Muscle of arm (tissue), 12 donors: Measurements from ENCODE around the gene SEC61A2. TPM values are rescaled to one million over a fixed set of nuclear protein-coding genes. Genes with fewer than 3 reads are reported as not detected.
"Not testable (repeated sequence)": the region's sequence is repeated elsewhere in the genome, so short reads cannot be mapped to it uniquely, and the experiment has no call there.

Source experiments
- DNase-seq: peaks from one replicate; pipeline ENCODE4 v3.0.0-alpha.2; 2013
- polyA plus RNA-seq, 12 donors: library from polyadenylated mRNA; unstranded; fragments of 120-200 nt; gene quantifications; one replicate each; pipeline ENCODE4 v1.2.1, GENCODE V29; 2013; ENCODE audit not compliant: insufficient read length in 12 of 12

SEC61A2 gene
- polyA plus RNA-seq, 12 donors = 8.9 to 24.3 (median 12.9) TPM; not detected in 1

DNA sequence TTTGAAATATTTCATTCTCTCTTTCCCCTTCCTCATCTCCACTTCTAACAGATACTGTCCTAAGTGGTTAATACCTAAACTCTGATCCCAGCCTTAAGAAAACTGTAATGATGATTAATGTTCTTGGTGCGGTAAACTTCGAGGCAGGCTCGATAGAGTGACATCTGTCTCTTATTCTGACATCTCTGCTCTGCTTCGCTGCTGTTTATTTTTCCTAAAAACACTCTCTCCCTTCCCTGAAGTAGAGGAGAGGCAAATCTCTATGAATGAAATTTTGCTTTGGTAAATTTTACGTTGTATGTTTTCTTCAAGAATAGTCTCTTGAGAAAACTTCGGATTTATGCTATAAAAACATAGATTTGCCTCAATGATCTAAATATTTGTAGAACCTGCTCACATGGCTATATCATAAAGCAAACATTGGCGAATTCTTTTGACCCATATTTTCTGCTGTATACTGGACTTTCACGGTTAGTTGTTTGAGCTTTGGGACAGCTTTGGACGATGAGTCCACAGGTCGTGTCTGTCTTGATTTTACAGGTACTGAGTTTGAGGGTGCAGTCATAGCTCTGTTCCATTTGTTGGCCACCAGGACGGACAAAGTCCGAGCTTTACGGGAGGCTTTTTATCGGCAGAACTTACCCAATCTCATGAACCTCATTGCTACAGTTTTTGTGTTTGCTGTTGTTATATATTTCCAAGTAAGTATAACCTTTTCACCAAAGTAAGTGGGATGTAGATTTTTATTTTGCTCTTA, 27.1 kb downstream of the SEC61A2 start:
- no peak for DNase-seq

DNA sequence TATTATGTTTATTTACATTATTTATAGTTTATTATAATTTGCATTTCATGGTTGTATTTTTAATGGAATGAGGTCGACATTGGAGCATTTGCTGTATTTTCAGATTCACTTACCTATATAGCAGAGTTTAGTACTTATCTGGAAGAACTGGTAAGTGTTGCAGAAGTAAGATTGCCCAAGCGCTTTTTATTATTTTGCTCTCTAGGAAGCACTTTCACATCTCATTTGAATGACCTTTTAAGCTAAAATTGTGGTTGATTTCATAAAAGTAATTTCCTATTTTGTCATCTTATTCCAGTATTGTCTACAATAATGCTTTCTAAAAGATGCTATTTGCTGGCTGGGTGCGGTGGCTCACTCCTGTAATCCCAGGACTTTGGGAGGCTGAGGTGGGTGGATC, 28.6 kb downstream of the SEC61A2 start:
- no peak for DNase-seq

DNA sequence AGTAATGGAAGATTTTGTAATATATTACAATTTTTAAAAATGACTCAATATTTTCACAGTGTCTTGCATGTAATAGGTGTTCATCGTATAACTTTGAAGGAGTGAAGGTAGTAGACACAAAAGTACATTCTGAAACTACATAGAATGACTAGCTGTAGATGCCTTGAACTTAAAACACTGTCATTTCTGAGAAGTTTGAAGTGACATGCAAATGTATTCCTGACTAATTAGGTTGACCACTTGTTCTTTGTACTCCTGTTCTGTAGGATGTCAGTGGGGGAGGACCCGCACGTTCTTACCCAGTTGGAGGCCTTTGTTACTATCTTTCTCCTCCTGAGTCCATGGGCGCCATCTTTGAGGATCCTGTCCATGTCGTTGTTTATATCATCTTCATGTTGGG, 31.2 kb downstream of the SEC61A2 start:
- no peak for DNase-seq

DNA sequence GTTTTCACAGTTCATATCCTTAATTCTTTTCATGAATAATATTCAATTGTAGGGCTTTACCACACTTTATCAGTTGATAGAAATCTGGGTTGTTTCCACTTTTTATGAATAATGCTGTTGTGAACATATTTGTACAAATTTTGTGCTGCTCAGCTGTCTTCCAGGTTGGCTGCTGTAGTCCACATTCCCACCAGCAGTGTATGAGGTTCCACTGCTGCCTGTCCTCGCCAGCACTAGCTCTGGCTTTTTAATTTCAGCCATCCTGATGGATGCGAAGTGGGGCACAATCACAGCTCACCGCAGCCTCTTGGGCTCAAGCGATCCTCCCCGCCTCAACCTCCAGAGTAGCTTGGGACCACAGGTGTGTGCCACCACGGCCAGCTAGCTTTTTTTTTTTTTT, 33.5 kb downstream of the SEC61A2 start:
- no peak for DNase-seq

DNA sequence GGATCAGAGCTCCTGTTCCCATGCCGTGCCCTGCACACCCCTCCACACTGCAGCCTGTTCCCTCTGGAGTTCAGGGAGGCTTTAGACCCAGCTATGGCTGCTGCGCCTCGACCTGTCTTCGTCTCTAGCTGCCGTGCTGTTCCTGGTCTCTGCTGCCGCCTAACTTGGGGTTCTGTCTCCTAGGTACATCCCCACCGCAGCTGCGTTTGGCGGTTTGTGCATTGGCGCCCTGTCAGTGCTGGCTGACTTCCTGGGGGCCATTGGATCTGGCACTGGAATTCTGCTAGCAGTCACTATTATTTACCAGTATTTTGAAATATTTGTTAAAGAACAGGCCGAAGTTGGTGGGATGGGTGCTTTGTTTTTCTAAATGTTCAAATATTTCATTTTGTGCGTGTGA, 34.6 kb downstream of the SEC61A2 start:
- DNase-seq = no peak

DNA sequence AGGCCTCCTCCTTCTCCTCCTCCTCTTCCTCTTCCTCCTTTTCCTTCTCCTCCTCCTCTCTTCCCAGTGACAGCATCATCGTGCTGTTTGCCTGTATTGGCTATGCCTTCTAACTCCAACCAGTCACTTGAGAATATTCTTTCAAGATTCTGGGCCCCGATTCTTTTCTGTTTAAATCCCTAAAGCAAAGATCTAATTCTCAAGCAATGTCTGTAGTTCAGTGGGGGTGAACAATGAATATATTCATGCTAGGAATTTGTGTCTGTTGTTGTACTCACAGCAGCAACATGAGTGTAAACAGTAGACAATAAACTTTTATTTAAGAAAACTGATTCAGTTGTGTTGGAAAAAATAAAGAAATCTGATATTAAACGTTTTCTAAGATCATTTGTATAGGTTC, 35.6 kb downstream of the SEC61A2 start:
- DNase-seq = no peak

DNA sequence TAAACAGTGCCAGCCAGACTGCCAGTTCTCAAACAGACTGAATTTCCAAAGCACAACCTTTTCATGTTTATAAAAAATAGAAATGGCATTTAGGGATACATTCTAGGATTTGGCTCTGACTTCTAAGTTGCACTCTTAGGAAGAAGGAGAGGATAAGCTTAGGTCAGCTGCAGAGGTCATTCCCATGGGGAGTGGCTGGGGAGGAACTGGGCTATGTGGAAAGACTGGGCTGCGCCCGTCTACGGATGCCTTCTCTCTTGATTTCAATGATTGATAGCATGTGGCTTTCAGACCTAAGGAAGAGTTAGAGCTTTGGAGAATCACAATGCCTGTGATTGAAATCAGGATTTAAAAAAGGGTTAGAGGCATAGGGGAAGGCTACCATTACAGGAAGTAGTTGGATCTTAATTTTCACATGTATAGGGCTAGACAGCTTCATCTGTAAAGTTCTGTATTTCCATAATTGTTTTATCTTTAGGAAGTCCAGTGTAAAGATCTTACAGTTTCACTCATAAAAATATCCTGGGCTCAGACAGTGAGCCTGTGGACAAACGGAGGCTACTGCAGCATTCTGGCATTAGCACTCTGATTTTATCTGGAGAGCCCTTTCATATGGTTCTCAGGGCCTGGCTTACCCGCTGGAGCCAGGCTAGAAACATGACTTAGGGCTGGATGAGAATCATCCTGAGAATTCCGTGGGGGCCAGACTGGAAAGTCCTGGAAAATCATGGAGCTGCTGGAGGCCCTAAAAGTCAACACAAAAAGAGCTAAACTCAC, 36.7 kb downstream of the SEC61A2 start:
- DNase-seq = no peak

DNA sequence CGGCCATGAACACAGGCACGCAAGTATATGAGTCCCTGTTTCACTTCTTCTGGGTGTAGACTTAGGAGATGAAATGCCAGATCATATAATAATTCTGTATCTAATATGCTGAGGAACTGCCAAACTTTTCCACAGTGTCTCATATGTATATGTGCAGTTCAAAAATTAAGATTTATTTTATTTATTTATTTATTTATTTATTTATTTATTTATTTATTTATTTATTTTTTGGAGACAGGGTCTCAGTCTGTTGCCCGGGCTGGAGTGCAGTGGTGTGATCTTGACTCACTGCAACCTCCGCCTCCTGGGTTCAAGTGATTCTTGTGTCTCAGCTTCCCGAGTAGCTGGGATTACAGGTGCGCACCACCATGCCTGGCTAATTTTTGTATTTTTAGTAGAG, 42.0 kb downstream of the SEC61A2 start:
- DNase-seq = not testable (repeated sequence)

DNA sequence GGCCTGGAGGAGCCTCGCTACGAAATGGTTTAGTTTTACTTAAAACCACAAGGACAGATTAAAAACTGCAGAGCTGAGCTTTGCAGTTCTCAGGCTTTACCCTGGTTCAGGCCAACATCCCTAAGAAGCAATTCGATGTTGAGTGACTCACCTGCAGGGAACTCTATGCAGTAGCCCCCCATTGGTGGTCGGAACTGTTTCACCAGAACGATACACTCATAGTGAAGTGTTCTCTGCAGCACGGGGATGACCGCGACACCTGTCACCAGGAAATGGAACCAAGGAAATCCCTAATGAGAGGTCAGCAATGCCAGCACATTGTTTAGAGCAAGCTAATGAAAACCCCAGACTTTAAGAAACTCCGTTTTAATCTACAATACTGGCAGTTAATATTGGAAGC, 48.2 kb downstream of the SEC61A2 start:
- no peak for DNase-seq

DNA sequence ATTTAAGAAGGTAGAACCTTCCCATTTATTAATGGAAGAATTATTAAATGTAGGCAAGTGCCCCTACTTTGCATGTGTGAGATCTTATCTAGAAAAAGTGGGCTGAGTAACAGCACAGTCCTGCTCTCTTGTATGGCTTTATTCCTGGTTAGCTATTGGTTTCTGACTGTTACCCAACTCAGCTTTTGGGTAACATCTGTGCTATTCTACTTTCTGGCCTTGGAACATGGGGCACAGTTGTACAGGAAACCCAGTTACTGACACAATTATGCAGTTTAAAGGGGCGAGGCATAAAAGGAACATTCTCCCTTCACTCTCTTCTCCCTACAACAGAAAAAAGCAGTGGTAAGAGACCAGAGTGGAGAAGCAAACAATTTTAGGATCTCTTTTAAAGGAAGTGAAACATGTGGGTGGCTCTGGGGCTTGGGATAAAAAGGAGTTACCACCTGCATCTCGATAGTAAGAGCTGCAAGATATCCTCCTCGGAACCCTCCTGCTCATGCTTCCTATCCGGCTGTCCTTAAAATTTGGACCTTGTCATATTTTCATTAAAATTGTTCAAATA, 50.2 kb downstream of the SEC61A2 start:
- no peak for DNase-seq

DNA sequence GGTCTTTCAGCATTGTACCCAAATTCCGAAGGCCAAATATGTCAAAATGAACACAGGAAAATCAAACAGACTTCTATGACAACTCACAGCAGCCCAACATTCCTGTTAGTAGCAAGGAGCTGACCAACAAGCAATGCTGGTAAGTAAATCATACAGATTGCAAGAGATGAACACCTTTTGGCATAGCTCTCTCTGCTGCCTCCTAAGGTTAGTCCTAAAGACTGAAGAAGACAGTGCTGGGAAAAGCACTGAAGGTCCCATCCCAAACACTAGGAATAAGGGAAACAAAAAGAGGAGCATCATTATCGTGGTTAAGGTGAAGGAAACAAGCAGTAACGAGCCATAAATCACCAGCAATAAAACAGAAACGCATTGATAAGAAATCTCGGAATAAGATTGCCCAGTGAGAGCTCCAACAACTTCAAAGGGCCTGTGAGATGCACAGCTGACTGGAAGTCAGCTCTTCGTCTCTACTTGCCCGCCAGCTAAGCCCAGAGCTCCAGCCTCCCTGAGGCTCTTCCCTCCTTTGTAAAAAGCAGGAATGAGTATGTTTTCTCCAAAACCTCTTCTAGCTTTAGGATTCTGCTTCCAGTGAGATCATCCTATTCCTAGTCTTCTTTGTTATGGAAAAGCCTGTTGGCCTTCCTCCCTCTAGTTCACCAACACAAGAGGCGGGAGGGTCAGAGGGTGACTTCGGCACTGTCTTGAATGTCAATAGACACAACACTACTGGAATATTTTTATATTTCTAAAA, 50.9 kb downstream of the SEC61A2 start:
- no peak for DNase-seq

DNA sequence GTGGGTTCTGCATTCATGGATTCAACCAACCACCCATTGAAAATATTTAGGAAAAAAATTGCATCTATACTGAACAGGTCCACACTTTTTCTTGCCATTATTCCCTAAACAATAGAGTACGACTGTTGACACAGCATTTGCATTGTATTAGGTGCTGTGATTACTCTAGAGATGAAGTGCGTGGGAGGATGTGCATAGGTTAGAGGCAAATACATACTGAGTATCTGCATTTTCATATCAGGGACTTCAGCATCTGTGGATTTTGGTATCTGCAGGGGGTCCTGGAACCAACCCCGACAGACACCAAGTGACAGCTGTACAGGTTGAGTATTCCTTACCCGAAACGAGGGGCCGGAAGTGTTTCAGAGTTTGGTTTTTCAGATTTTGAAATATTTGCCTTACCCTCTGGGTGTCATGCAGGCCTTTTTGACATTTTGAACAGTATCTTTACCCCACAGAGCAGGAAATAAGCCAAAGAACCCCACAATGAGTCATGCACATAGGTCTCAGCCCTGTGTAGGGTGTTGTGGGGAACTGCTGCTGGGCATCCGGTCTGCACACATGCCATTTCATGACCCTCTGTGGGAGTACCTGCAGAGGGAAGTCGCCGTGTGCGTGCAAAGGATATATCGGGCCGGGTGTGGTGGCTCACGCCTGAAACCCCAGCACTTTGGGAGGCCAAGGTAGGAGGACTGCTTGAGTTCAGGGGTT, 51.7 kb downstream of the SEC61A2 start:
- DNase-seq = no peak

DNA sequence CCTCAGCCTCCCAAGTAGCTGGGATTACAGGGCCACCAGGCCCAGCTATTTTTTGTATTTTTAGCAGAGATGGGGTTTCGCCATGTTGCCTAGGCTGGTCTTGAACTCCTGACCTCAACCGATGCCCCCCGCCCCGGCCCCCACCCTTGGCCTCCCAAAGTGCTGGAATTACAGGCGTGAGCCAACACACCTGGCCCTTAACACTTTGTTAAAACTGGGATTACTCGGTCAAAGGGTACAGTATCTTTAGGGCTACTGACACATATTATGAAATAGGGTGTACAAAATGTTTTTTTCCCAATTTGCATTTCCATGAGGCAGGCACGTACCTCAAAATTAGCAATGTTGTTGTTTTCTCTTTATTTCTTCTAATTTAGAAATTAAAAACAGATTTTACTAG, 54.7 kb downstream of the SEC61A2 start:
- DNase-seq = no peak

DNA sequence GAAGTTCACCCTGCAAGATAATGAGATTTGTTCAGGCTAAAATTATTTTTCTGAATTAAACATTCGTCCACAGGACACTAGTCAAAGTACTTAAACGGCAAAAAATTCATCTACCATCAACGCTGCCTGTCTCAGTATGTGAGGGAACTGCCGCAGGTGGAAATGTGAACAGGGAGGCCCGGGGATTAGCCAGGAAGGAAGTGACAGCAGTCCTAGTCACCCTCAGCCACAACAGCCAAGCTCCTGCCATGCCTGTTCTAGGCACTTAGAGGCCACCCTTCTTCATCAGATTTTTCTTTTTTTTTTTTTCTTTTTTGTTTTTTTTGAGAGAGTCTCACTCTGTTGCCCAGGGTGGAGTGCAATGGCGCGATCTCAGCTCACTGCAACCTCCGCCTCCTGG, 56.8 kb downstream of the SEC61A2 start:
- DNase-seq = no peak

DNA sequence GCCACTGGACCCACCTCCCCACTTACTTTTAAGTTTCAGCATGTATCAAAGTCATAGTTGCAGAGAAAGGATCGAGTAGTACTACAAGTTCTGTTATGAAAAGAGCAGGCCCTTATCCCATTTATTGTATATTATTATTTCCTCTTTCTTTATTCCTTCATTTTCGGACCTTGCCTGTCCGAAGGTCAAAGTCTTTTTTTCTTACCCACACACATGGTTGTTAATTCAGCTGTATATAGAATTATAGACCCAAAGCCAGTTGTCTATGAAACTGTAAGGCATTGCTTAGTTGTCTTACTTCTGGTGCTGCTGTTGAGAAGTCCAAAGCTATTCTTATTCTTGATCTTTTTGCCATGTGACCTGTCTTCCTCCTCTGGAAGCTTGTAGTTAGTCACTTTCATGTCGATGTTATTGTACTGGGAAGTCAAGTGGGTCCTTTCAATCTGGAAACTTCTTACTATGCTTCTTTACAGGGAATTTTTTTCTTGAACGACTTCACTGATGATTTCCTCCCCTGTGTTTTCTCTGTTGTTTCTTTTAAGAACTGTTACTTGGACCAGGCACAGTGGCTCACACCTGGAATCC, 57.9 kb downstream of the SEC61A2 start:
- DNase-seq = no peak

DNA sequence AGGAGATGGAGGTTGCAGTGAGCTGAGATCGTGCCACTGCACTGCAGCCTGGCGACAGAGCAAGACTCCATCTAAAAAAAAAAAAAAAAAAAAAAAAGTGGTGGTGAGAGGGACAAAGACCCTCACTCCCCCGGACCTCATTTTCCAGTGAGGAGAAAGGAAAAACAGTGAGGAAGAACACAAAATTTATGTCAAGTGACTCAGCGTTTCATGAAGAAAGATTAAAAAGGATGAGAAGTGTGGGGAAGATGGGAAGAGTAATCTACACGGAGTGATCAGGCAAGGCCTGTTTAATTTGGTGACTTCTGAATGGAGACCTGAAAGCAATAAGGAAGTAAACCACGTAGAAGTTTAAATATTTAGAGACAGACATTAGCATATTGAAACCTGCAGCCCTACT, 59.2 kb downstream of the SEC61A2 start:
- DNase-seq = no peak

DNA sequence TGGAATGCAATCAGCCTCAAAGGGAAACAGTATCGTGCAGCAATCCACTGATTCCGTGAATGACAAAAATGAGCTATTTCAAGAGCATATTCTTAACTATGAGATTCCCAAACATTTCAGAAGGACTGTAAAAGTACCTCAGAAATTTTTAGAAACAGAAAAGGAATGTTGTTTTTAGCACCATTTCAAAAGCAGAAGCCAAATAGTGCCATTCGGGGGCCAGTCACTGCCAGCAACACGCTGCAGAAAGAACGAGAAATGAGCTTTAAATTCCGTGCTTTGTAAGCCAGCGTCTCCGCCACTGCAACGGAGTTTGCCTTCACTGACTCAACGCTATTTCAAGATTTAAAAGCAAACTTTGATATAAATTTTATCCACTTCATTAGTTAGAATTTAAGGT, 59.9 kb downstream of the SEC61A2 start:
- DNase-seq = no peak

DNA sequence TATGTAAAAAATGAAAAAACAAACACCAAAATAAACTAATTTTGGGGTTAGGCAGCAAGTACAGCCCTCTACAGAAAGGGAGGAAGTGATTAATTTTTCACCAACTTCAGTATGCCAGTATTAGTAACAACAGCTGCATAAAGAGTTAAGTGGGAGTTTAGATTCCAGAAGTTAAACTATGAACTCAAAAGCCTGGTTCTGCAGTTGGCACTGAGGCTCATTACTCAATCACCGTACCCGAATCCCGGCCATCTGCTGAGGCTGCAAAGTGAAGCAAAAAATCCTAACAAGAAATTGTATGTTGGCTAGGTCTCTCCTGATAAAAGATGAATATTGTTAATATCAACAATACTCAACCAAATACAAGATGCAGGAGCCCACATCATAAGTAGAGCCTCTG, 62.2 kb downstream of the SEC61A2 start:
- no peak for DNase-seq

DNA sequence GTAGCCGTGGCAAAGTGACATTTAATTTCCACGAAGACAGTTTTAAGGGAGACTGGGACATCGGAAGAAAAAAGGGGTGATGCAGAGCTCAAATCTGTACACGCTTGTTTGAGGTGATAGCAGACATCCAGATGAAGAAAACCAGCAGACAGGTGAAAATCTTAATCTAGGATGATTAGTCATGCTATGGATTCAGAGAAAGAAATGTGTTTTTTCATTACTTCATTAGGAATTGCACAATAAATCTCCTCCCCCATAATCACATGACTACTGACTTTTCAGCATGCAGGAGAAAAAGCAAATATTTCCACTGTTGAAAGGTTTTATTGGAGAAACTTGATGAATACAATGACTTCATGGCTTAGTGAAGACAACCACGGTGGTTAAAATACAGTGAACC, 63.7 kb downstream of the SEC61A2 start:
- DNase-seq = no peak

DNA sequence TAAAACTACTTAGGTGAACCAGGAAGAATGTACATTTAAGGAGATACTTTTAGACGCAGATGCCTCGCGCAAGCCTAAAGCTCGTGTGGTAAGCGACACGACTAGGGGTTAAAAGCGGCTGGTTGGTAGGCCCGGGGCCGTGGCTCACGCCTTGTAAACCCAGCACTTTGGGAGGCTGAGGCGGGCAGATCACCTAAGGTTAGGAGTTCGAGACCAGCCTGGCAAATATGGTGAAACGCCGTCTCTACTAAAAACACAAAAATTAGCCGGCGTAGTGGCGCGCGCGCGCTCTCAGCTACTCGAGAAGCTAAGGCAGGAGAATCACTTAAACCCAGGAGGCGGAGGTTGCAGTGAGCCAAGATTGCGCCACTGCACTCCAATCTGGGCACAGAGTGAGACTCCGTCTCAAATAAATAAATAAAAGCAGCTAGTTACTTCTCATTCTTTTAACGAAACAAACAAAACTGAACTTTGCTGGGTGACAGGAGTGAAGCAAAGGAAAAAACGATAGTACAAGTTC, 65.3 kb downstream of the SEC61A2 start:
- DNase-seq = peak; percentile 11

DNA sequence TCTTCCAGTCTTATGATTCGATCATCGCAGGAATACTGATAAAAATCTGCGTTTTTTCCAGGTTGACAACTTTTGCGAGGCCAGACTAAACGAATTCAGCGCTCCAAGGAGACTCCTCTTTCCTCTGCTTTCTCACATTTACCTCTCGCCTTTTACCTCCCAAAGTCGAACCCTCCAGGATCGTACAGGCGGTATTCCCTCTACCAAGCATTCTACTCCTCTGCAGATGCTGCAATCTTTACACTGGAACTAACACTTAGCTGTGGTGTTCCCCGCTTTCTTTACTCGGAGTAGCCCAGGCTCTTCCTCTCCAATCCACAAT, 65.8 kb downstream of the SEC61A2 start:
- no peak for DNase-seq
